A549 (cell line): ENCODE data around the gene SALL3. TPM values are rescaled to one million over a fixed set of nuclear protein-coding genes. Genes with fewer than 3 reads are reported as not detected.

Experiments
- ATAC-seq, 2 experiments: fragments of 200-7000 bp in 1 of 2; fragments of >200 bp in 1 of 2; cut with Nextera tagmentation in 1 of 2; cut with Tn5 transposase in 1 of 2; 3 replicates each; pipeline versions ENCODE4 v1.8.0 to v1.9.1; 2018 to 2020; ENCODE audit warnings: mild to moderate bottlenecking in 1 of 2, moderate library complexity in 1 of 2
- CTCF ChIA-PET: fragments of 300-600 bp; sonication (Branson Sonifier 250); formaldehyde crosslinking; extraction: SDS; loops from one replicate; lab custom pipeline; 2021; ENCODE audit warnings: antibody characterized with exemption, inconsistent platforms; lab: Yijun Ruan, JAX
- POLR2A ChIA-PET: fragments of 350-600 bp; formaldehyde crosslinking; extraction: SDS; loops from one replicate; lab custom pipeline; 2021; ENCODE audit warnings: antibody characterized with exemption, inconsistent platforms; lab: Yijun Ruan, JAX
- DNase-seq, 2 experiments: peaks; one replicate each; pipeline versions ENCODE4 v3.0.0 to v3.0.0-alpha.2; 2011 to 2016; ENCODE audit warnings: low read depth in 1 of 2, low spot score in 1 of 2
- FAIRE-seq: peaks from 2 replicates; lab custom pipeline; 2011; peaks lifted over from hg19 to GRCh38; lab: Jason Lieb, UNC
- H3K27ac ChIP-seq, 2 experiments: fragments of >200 bp; sonication (Bioruptor Twin); formaldehyde crosslinking; 3 replicates each; pipeline ENCODE4 v1.5.1; 2016 to 2017
- H3K4me1 ChIP-seq: fragments of >200 bp; sonication (Bioruptor Twin); formaldehyde crosslinking; 3 replicates; pipeline ENCODE4 v1.6.1; 2016
- H3K4me2 ChIP-seq: fragments of >200 bp; sonication (Bioruptor Twin); formaldehyde crosslinking; 3 replicates; pipeline ENCODE4 v1.6.1; 2016
- H3K4me3 ChIP-seq: fragments of >200 bp; sonication (Bioruptor Twin); formaldehyde crosslinking; 3 replicates; pipeline ENCODE4 v1.5.1; 2016
- H3K9me3 ChIP-seq: fragments of >200 bp; sonication (Bioruptor Twin); formaldehyde crosslinking; 3 replicates; pipeline ENCODE4 v1.6.1; 2016
- BHLHE40 ChIP-seq: IDR thresholded peaks from 2 replicates; pipeline ENCODE4 v1.6.1; 2012; ENCODE audit warnings: low read depth, low read length, inconsistent platforms
- CBX2 ChIP-seq: fragments of 200-600 bp; sonication (generic); IDR thresholded peaks from 2 replicates; pipeline ENCODE4 v1.6.1; 2016; ENCODE audit warnings: low read depth, mild to moderate bottlenecking, borderline replicate concordance
- CBX8 ChIP-seq: fragments of 200-600 bp; sonication (generic); IDR thresholded peaks from 2 replicates; pipeline ENCODE4 v1.6.1; 2016
- CEBPB ChIP-seq, 2 experiments: fragments of >200 bp in 1 of 2; sonication (Bioruptor Twin) in 1 of 2; formaldehyde crosslinking in 1 of 2; IDR thresholded peaks; 2 replicates each; pipeline ENCODE4 v1.6.1; 2012 to 2016
- CHD2 ChIP-seq: fragments of 150-350 bp; IDR thresholded peaks from 2 replicates; pipeline ENCODE4 v1.6.1; 2014; ENCODE audit warnings: low read length; ENCODE audit not compliant: partially characterized antibody
- EHF ChIP-seq: fragments of 250-450 bp; sonication (Bioruptor Pico); IDR thresholded peaks from 2 replicates; pipeline ENCODE4 v1.5.0; 2020; ENCODE audit warnings: mild to moderate bottlenecking
- EP300 ChIP-seq, 2 experiments: fragments of >200 bp; sonication (Bioruptor Twin); formaldehyde crosslinking; IDR thresholded peaks; 2 replicates in 1 of 2; 3 replicates in 1 of 2; pipeline ENCODE4 v1.6.1; 2016 to 2017
- ESRRA ChIP-seq: fragments of 150-350 bp; IDR thresholded peaks from 2 replicates; pipeline ENCODE4 v1.6.1; 2014; ENCODE audit warnings: mild to moderate bottlenecking, low read length, borderline replicate concordance
- FOSB ChIP-seq: fragments of 250-450 bp; sonication (Bioruptor Pico); IDR thresholded peaks from 2 replicates; pipeline ENCODE4 v1.5.0; 2020; ENCODE audit warnings: mild to moderate bottlenecking, moderate library complexity
- FOXS1 ChIP-seq: fragments of 250-450 bp; sonication (Bioruptor Pico); IDR thresholded peaks from 2 replicates; pipeline ENCODE4 v1.5.0; 2020; ENCODE audit warnings: mild to moderate bottlenecking, moderate library complexity
- HOXA7 ChIP-seq: fragments of 250-450 bp; sonication (Bioruptor Pico); IDR thresholded peaks from 2 replicates; pipeline ENCODE4 v1.5.0; 2020; ENCODE audit warnings: mild to moderate bottlenecking, moderate library complexity
- HOXB5 ChIP-seq: fragments of 250-450 bp; sonication (Bioruptor Pico); IDR thresholded peaks from 2 replicates; pipeline ENCODE4 v1.5.0; 2020; ENCODE audit warnings: mild to moderate bottlenecking, moderate library complexity
- JUN ChIP-seq, 2 experiments: fragments of >200 bp; sonication (Bioruptor Twin); formaldehyde crosslinking; IDR thresholded peaks; 2 replicates in 1 of 2; 3 replicates in 1 of 2; pipeline ENCODE4 v1.6.1; 2016 to 2017
- KDM5A ChIP-seq: fragments of 200-600 bp; sonication (generic); IDR thresholded peaks from 2 replicates; pipeline ENCODE4 v1.6.1; 2016; ENCODE audit warnings: antibody characterized with exemption, mild to moderate bottlenecking
- NFE2L2 ChIP-seq: fragments of 150-350 bp; conservative IDR thresholded peaks from 2 replicates; pipeline ENCODE4 v1.6.1; 2014; ENCODE audit warnings: low read length
- PHF8 ChIP-seq: fragments of 200-600 bp; sonication (generic); IDR thresholded peaks from 2 replicates; pipeline ENCODE4 v1.6.1; 2016; ENCODE audit warnings: low read depth, mild to moderate bottlenecking, antibody characterized with exemption, moderate library complexity, borderline replicate concordance
- POLR2A ChIP-seq: IDR thresholded peaks from 2 replicates; pipeline ENCODE4 v1.6.1; 2012; ENCODE audit warnings: mild to moderate bottlenecking, low read length
- RAD21 ChIP-seq, 2 experiments: fragments of >200 bp in 1 of 2; sonication (Bioruptor Twin) in 1 of 2; formaldehyde crosslinking in 1 of 2; IDR thresholded peaks in 1 of 2; conservative IDR thresholded peaks in 1 of 2; 2 replicates in 1 of 2; 3 replicates in 1 of 2; pipeline ENCODE4 v1.6.1; 2012 to 2018; ENCODE audit warnings: inconsistent platforms in 1 of 2
- RARB ChIP-seq: fragments of 250-450 bp; sonication (Bioruptor Pico); IDR thresholded peaks from 2 replicates; pipeline ENCODE4 v1.8.0; 2021; ENCODE audit warnings: mild to moderate bottlenecking, moderate library complexity
- RCOR1 ChIP-seq: fragments of 150-350 bp; IDR thresholded peaks from 2 replicates; pipeline ENCODE4 v1.6.1; 2014; ENCODE audit warnings: antibody characterized with exemption, low read length, low read depth
- RFX5 ChIP-seq: fragments of 450-650 bp; IDR thresholded peaks from 2 replicates; pipeline ENCODE4 v1.7.1; 2014; ENCODE audit warnings: antibody characterized with exemption, mild to moderate bottlenecking, moderate library complexity
- SMC3 ChIP-seq: fragments of >200 bp; sonication (Bioruptor Twin); formaldehyde crosslinking; IDR thresholded peaks from 3 replicates; pipeline ENCODE4 v1.6.1; 2018; ENCODE audit warnings: inconsistent platforms
- SREBF2 ChIP-seq: fragments of 450-650 bp; IDR thresholded peaks from 2 replicates; pipeline ENCODE4 v1.6.1; 2014; ENCODE audit warnings: mild to moderate bottlenecking, moderate library complexity
- ZC3H11A ChIP-seq: fragments of 450-650 bp; IDR thresholded peaks from 2 replicates; pipeline ENCODE4 v1.6.1; 2014; ENCODE audit warnings: antibody characterized with exemption, mild to moderate bottlenecking
- ZFP36 ChIP-seq: fragments of 450-650 bp; IDR thresholded peaks from 2 replicates; pipeline ENCODE4 v1.6.1; 2014; ENCODE audit warnings: borderline replicate concordance; ENCODE audit not compliant: partially characterized antibody
- ZNF302 ChIP-seq: fragments of 250-450 bp; sonication (Bioruptor Pico); IDR thresholded peaks from 2 replicates; pipeline ENCODE4 v1.9.0; 2021; ENCODE audit warnings: inconsistent platforms, mild to moderate bottlenecking, moderate library complexity
- ZSCAN20 ChIP-seq: fragments of 250-450 bp; sonication (Bioruptor Pico); IDR thresholded peaks from 2 replicates; pipeline ENCODE4 v1.8.0; 2022; ENCODE audit warnings: mild to moderate bottlenecking, moderate library complexity
- WGBS: methylation state at CpG from one replicate; pipeline ENCODE4 v1.1.6; 2017; ENCODE audit errors: missing lambda C conversion rate; 5-methylcytosine and 5-hydroxymethylcytosine counted together
- polyA plus RNA-seq, 4 experiments: library from polyadenylated mRNA; depleted of rRNA in 3 of 4; stranded (reverse); fragments of >200 nt; fragmentation: RNase III in 1 of 4; extraction: RNeasy Plus Mini Kit Qiagen cat#74134 plus additional on column Dnase treatment in 1 of 4; gene quantifications; 2 replicates in 3 of 4; 3 replicates in 1 of 4; pipeline ENCODE4 v1.2.3, GENCODE V29; 2011 to 2017
- TF ChIP-seq, protein P1 (sequence below): fragments of 200-600 bp; sonication (generic); IDR thresholded peaks from 2 replicates; pipeline ENCODE4 v1.6.1; 2016; ENCODE audit warnings: antibody characterized with exemption, mild to moderate bottlenecking, moderate library complexity
- TF ChIP-seq, protein P2 (sequence below): fragments of >200 bp; sonication (Bioruptor Twin); formaldehyde crosslinking; IDR thresholded peaks from 3 replicates; pipeline ENCODE4 v1.5.1; 2016
- TF ChIP-seq, protein P3 (sequence below): IDR thresholded peaks from 2 replicates; pipeline ENCODE4 v1.6.1; 2012
- TF ChIP-seq, protein P4 (sequence below): fragments of >200 bp; sonication (Bioruptor Twin); formaldehyde crosslinking; IDR thresholded peaks from 2 replicates; pipeline ENCODE4 v1.6.1; 2016
- TF ChIP-seq, protein P5 (sequence below): IDR thresholded peaks from 2 replicates; pipeline ENCODE4 v1.6.1; 2012
- TF ChIP-seq, protein P6 (sequence below): IDR thresholded peaks from 2 replicates; pipeline ENCODE4 v1.6.1; 2012; ENCODE audit warnings: low read depth, borderline replicate concordance

SALL3 gene
- polyA plus RNA-seq, 2 of the 4 experiments (the other 2 are of a cell fraction), result not detected

DNA sequence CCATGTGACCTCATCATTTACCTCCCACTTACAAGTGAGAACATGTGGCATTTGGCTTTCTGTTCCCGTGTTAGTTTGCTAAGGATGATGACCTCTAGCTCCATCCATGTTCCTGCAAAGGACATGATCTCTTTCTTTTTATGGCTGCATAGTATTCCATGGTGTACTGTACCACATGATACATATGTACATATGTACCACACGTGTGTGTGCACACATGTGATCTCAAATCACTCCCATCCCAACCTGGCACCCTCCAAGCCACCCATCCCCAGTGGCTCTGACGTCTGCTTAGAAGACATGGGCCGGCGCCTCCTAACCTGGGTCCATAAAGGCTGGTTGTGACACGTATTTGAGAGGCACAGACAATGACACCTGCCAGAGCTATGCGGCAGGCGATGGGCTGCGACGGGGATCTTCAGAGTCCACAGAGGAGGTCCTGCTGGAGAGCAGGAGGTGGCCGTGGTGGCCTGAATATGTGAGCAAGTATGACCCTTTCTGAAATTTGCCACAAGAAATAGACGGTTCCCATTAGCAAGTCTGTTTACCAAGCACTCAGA is 8.8 kb upstream of the SALL3 start:
- no peaks in the 10 kb centered on the region for H3K9me3 ChIP-seq
- DNase-seq, result no peak
- no peak overlapping the region for H3K4me2 ChIP-seq
- no peak for TF ChIP-seq BHLHE40
- no peak for TF ChIP-seq RFX5
- no peak for TF ChIP-seq CEBPB (IDR thresholded peaks at IDR 0.05)
- no peak for TF ChIP-seq ZFP36
- no peak for TF ChIP-seq SREBF2
- TF ChIP-seq RAD21 (conservative IDR thresholded peaks at IDR 0.05 in 1 of 2, IDR thresholded peaks at IDR 0.05 in 1 of 2), result no peak
- TF ChIP-seq SMC3, result no peak
- TF ChIP-seq HOXA7, result no peak
- no peak for TF ChIP-seq CHD2
- TF ChIP-seq HOXB5 (CRISPR knock-in tag), result no peak
- TF ChIP-seq FOSB, result no peak
- no peak for TF ChIP-seq FOXS1 (CRISPR knock-in tag)
- TF ChIP-seq PHF8, result no peak
- no peak for TF ChIP-seq RCOR1
- TF ChIP-seq RARB, result no peak
- no peak for TF ChIP-seq CBX8
- no peak for TF ChIP-seq ESRRA
- no peak for TF ChIP-seq CBX2
- no peak overlapping the region for H3K27ac ChIP-seq
- no peak for ATAC-seq
- H3K4me1 ChIP-seq, result no peaks in the 10 kb centered on the region
- FAIRE-seq, result no peak
- ChIA-PET POLR2A (no interaction called here), CTCF (no interaction called here)
- H3K4me3 ChIP-seq, result no peak overlapping the region
- whole genome bisulfite sequencing, result 13% methylated on average over 7 of the region's 12 CpGs

DNA sequence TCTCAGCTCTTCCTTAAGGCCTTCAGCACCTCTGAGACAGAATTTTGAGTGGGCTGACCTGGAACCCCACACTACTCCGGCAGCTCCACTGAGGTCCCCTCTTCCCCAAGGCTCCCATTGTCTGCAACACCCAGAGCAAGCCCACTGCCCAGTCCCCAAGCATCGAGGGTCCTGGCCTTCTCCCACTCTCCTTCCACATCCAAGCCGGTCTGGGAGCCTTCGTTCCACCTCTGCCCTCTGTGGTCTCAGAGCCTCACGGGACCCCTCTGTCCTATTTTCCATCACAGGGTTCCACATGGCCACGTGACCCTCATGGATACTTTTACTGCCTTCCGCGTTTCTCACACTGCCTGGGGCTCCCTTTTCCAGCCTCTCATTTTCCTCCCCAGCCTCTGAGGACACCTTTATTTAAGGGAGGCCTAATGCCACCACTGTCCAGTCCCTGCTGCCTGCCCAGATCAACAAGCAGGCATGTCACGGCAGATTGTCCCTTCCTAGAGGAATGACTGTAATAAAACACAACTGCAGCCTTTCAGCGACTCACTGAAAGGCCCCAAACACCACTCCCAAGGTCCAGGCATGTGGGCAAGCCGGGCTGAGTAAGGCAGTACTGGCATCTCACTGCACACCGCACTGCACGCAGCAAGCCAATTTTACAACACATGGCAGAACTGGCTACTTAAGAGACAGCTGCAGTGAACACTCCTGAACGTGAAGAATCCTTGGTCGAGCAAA is 7.9 kb upstream of the SALL3 start:
- DNase-seq, result no peak
- Histone ChIP-seq H3K4me1 (no peaks in the 10 kb centered on the region), H3K4me2 (no peak overlapping the region), H3K4me3 (no peak overlapping the region), H3K27ac (no peak overlapping the region), H3K9me3 (no peaks in the 10 kb centered on the region)
- no peak for FAIRE-seq
- POLR2A ChIA-PET, result no interaction called here
- CTCF ChIA-PET, result interaction anchor here (0.7 kb wide), 1 partner anchor 15 kb away, joined by 3 read pairs; no protein-coding TSS in a partner anchor
- ATAC-seq, result no peak
- 39% methylated on average over 13 of the region's 15 CpGs for WGBS
- no peak for TF ChIP-seq ZNF302
- TF ChIP-seq JUN (IDR thresholded peaks at IDR 0.05), result no peak
- TF ChIP-seq ZSCAN20, result no peak
- TF ChIP-seq KDM5A, result no peak
- TF ChIP-seq, protein P1, sequence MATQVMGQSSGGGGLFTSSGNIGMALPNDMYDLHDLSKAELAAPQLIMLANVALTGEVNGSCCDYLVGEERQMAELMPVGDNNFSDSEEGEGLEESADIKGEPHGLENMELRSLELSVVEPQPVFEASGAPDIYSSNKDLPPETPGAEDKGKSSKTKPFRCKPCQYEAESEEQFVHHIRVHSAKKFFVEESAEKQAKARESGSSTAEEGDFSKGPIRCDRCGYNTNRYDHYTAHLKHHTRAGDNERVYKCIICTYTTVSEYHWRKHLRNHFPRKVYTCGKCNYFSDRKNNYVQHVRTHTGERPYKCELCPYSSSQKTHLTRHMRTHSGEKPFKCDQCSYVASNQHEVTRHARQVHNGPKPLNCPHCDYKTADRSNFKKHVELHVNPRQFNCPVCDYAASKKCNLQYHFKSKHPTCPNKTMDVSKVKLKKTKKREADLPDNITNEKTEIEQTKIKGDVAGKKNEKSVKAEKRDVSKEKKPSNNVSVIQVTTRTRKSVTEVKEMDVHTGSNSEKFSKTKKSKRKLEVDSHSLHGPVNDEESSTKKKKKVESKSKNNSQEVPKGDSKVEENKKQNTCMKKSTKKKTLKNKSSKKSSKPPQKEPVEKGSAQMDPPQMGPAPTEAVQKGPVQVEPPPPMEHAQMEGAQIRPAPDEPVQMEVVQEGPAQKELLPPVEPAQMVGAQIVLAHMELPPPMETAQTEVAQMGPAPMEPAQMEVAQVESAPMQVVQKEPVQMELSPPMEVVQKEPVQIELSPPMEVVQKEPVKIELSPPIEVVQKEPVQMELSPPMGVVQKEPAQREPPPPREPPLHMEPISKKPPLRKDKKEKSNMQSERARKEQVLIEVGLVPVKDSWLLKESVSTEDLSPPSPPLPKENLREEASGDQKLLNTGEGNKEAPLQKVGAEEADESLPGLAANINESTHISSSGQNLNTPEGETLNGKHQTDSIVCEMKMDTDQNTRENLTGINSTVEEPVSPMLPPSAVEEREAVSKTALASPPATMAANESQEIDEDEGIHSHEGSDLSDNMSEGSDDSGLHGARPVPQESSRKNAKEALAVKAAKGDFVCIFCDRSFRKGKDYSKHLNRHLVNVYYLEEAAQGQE, result no peak
- TF ChIP-seq, protein P2, sequence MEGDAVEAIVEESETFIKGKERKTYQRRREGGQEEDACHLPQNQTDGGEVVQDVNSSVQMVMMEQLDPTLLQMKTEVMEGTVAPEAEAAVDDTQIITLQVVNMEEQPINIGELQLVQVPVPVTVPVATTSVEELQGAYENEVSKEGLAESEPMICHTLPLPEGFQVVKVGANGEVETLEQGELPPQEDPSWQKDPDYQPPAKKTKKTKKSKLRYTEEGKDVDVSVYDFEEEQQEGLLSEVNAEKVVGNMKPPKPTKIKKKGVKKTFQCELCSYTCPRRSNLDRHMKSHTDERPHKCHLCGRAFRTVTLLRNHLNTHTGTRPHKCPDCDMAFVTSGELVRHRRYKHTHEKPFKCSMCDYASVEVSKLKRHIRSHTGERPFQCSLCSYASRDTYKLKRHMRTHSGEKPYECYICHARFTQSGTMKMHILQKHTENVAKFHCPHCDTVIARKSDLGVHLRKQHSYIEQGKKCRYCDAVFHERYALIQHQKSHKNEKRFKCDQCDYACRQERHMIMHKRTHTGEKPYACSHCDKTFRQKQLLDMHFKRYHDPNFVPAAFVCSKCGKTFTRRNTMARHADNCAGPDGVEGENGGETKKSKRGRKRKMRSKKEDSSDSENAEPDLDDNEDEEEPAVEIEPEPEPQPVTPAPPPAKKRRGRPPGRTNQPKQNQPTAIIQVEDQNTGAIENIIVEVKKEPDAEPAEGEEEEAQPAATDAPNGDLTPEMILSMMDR, result no peak
- TF ChIP-seq, protein P3, sequence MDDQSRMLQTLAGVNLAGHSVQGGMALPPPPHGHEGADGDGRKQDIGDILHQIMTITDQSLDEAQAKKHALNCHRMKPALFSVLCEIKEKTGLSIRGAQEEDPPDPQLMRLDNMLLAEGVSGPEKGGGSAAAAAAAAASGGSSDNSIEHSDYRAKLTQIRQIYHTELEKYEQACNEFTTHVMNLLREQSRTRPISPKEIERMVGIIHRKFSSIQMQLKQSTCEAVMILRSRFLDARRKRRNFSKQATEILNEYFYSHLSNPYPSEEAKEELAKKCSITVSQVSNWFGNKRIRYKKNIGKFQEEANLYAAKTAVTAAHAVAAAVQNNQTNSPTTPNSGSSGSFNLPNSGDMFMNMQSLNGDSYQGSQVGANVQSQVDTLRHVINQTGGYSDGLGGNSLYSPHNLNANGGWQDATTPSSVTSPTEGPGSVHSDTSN, result no peak
- TF ChIP-seq CHD2, result no peak
- TF ChIP-seq, protein P4, sequence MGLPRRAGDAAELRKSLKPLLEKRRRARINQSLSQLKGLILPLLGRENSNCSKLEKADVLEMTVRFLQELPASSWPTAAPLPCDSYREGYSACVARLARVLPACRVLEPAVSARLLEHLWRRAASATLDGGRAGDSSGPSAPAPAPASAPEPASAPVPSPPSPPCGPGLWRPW, result no peak
- TF ChIP-seq POLR2A, result no peak
- no peak for TF ChIP-seq NFE2L2
- no peak for TF ChIP-seq RFX5
- TF ChIP-seq, protein P5, sequence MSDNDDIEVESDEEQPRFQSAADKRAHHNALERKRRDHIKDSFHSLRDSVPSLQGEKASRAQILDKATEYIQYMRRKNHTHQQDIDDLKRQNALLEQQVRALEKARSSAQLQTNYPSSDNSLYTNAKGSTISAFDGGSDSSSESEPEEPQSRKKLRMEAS, result no peak
- TF ChIP-seq EHF (CRISPR knock-in tag), result no peak
- no peak for TF ChIP-seq EP300 (IDR thresholded peaks at IDR 0.05)
- TF ChIP-seq, protein P6, sequence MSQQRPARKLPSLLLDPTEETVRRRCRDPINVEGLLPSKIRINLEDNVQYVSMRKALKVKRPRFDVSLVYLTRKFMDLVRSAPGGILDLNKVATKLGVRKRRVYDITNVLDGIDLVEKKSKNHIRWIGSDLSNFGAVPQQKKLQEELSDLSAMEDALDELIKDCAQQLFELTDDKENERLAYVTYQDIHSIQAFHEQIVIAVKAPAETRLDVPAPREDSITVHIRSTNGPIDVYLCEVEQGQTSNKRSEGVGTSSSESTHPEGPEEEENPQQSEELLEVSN, result no peak
- no peak for TF ChIP-seq ZC3H11A
- TF ChIP-seq FOXS1 (CRISPR knock-in tag), result no peak
